H1 (cell line): ENCODE data around the gene FBLN2. TPM values are rescaled to one million over a fixed set of nuclear protein-coding genes. Genes with fewer than 3 reads are reported as not detected.

Experiments
- CTCF ChIA-PET: fragments of 300-600 bp; sonication (Branson Sonifier 250); formaldehyde crosslinking; loops from one replicate; lab custom pipeline; 2021; ENCODE audit not compliant: partially characterized antibody; lab: Charles Lee
- POLR2A ChIA-PET: fragments of 300-600 bp; sonication (Branson Sonifier 250); formaldehyde crosslinking; loops from one replicate; lab custom pipeline; 2021; ENCODE audit warnings: inconsistent platforms; ENCODE audit not compliant: partially characterized antibody; lab: Charles Lee
- DNase-seq, 2 experiments: peaks; one replicate each; pipeline versions ENCODE4 v3.0.0 to v3.0.0-alpha.2; 2010 to 2022; ENCODE audit warnings: low spot score in 2 of 2, low read depth in 1 of 2, mixed read lengths in 1 of 2
- FAIRE-seq: peaks from 2 replicates; lab custom pipeline; 2011; peaks lifted over from hg19 to GRCh38; lab: Jason Lieb, UNC
- H2AFZ ChIP-seq: 2 replicates; pipeline ENCODE4 v1.8.1; 2012; ENCODE audit warnings: low read length, inconsistent platforms
- H2AK5ac ChIP-seq: 2 replicates; pipeline ENCODE4 v1.6.1; 2013; ENCODE audit warnings: low read depth, low read length
- H2BK120ac ChIP-seq: replicated peaks from 2 replicates; pipeline ENCODE3; 2013; ENCODE audit warnings: low read depth, low read length, inconsistent platforms
- H2BK12ac ChIP-seq: 2 replicates; pipeline ENCODE4 v1.6.1; 2013; ENCODE audit warnings: low read depth, low read length
- H2BK15ac ChIP-seq: 2 replicates; pipeline ENCODE4 v1.6.1; 2013; ENCODE audit warnings: low read length
- H2BK20ac ChIP-seq: 2 replicates; pipeline ENCODE4 v1.6.1; 2013; ENCODE audit warnings: low read length
- H2BK5ac ChIP-seq: 2 replicates; pipeline ENCODE4 v1.6.1; 2013; ENCODE audit warnings: low read depth, low read length
- H3K14ac ChIP-seq: 2 replicates; pipeline ENCODE4 v1.6.1; 2013; ENCODE audit warnings: inconsistent platforms; ENCODE audit not compliant: insufficient read length
- H3K18ac ChIP-seq: 2 replicates; pipeline ENCODE4 v1.6.1; 2013; ENCODE audit warnings: low read length; ENCODE audit errors: extremely low read depth
- H3K23ac ChIP-seq: 2 replicates; pipeline ENCODE4 v1.6.1; 2013; ENCODE audit warnings: inconsistent platforms; ENCODE audit not compliant: insufficient read length
- H3K23me2 ChIP-seq: 2 replicates; pipeline ENCODE4 v1.6.1; 2013; ENCODE audit warnings: low read depth, low read length
- H3K27ac ChIP-seq: 2 replicates; pipeline ENCODE4 v1.6.1; 2011; ENCODE audit warnings: low read depth, low read length, inconsistent platforms
- H3K27me3 ChIP-seq, 4 experiments: replicated peaks in 1 of 4; 1 replicate in 1 of 4; 2 replicates in 3 of 4; pipeline versions ENCODE4 v1.6.1 to v1.8.1; 2011 to 2013; ENCODE audit warnings: low read length in 3 of 4, mild to moderate bottlenecking in 3 of 4, inconsistent platforms in 2 of 4, mixed read lengths in 2 of 4, moderate library complexity in 1 of 4; ENCODE audit not compliant: control insufficient read depth in 3 of 4, insufficient read depth in 3 of 4; ENCODE audit errors: extremely low read depth in 1 of 4
- H3K36me3 ChIP-seq, 4 experiments: 2 replicates each; pipeline versions ENCODE4 v1.6.1 to v1.8.1; 2011 to 2013; ENCODE audit warnings: mild to moderate bottlenecking in 4 of 4, low read length in 3 of 4, moderate library complexity in 2 of 4, control low read depth in 1 of 4, inconsistent platforms in 1 of 4; ENCODE audit not compliant: insufficient read depth in 4 of 4, control insufficient read depth in 2 of 4
- H3K4ac ChIP-seq: replicated peaks from 2 replicates; pipeline ENCODE3; 2013; ENCODE audit warnings: low read length, low read depth, mixed read lengths, inconsistent platforms; ENCODE audit not compliant: insufficient read length
- H3K4me1 ChIP-seq, 4 experiments: replicated peaks in 1 of 4; 1 replicate in 1 of 4; 2 replicates in 3 of 4; pipeline versions ENCODE4 v1.6.1 to v1.8.1; 2011 to 2013; ENCODE audit warnings: low read length in 3 of 4, inconsistent platforms in 2 of 4, mixed read lengths in 1 of 4; ENCODE audit not compliant: insufficient read depth in 4 of 4, control insufficient read depth in 3 of 4
- H3K4me2 ChIP-seq, 2 experiments: 2 replicates each; pipeline versions ENCODE4 v1.6.1 to v1.8.1; 2011 to 2013; ENCODE audit warnings: low read depth in 2 of 2, low read length in 2 of 2, control low read depth in 1 of 2, inconsistent platforms in 1 of 2, mild to moderate bottlenecking in 1 of 2; ENCODE audit not compliant: insufficient read depth in 1 of 2
- H3K4me3 ChIP-seq, 4 experiments: fragments of 200-600, 300-600 bp in 1 of 4; sonication (generic), shearing (Covaris generic), sonication (Bioruptor Twin) in 1 of 4; 2 replicates each; pipeline versions ENCODE4 v1.5.1 to v1.8.1; 2011 to 2016; ENCODE audit warnings: low read length in 4 of 4, low read depth in 3 of 4, control low read depth in 2 of 4, inconsistent platforms in 2 of 4, mild to moderate bottlenecking in 2 of 4, mixed read lengths in 1 of 4, moderate library complexity in 1 of 4; ENCODE audit not compliant: insufficient read depth in 2 of 4; ENCODE audit errors: extremely low read depth in 1 of 4
- H3K56ac ChIP-seq: replicated peaks from 2 replicates; pipeline ENCODE3; 2013; ENCODE audit warnings: low read depth, mild to moderate bottlenecking, mixed read lengths, low read length, inconsistent platforms; ENCODE audit not compliant: insufficient read length
- H3K79me1 ChIP-seq: 2 replicates; pipeline ENCODE4 v1.6.1; 2013; ENCODE audit warnings: low read depth, low read length, control low read depth
- H3K79me2 ChIP-seq, 2 experiments: 2 replicates each; pipeline versions ENCODE4 v1.6.1 to v1.8.1; 2012 to 2013; ENCODE audit warnings: low read length in 2 of 2, mild to moderate bottlenecking in 2 of 2, inconsistent platforms in 1 of 2; ENCODE audit not compliant: insufficient read depth in 2 of 2, control insufficient read depth in 1 of 2
- H3K9ac ChIP-seq, 4 experiments: replicated peaks in 1 of 4; 1 replicate in 1 of 4; 2 replicates in 3 of 4; pipeline versions ENCODE4 v1.6.1 to v1.8.1; 2011 to 2013; ENCODE audit warnings: low read depth in 3 of 4, low read length in 3 of 4, control low read depth in 2 of 4, mild to moderate bottlenecking in 2 of 4, moderate library complexity in 2 of 4, inconsistent platforms in 1 of 4; ENCODE audit errors: extremely low read depth in 1 of 4
- H3K9me3 ChIP-seq, 2 experiments: 2 replicates each; pipeline versions ENCODE4 v1.6.1 to v1.8.1; 2012 to 2013; ENCODE audit warnings: mild to moderate bottlenecking in 2 of 2, moderate library complexity in 2 of 2, control low read depth in 1 of 2, inconsistent platforms in 1 of 2, low read depth in 1 of 2, low read length in 1 of 2, mixed read lengths in 1 of 2; ENCODE audit not compliant: insufficient read depth in 2 of 2
- H4K20me1 ChIP-seq, 2 experiments: replicated peaks in 1 of 2; 2 replicates each; pipeline versions ENCODE3 to v1.8.1; 2011 to 2013; ENCODE audit warnings: inconsistent platforms in 2 of 2, low read length in 2 of 2, mild to moderate bottlenecking in 1 of 2; ENCODE audit not compliant: insufficient read depth in 2 of 2, control insufficient read depth in 1 of 2
- H4K5ac ChIP-seq: 2 replicates; pipeline ENCODE4 v1.6.1; 2013; ENCODE audit warnings: low read length, low read depth, mixed read lengths, inconsistent platforms; ENCODE audit not compliant: insufficient read length
- H4K8ac ChIP-seq: 2 replicates; pipeline ENCODE4 v1.8.0; 2013; ENCODE audit warnings: mild to moderate bottlenecking, moderate library complexity, low read length, inconsistent platforms; ENCODE audit not compliant: insufficient read depth; ENCODE audit errors: extremely low read depth
- H4K91ac ChIP-seq: replicated peaks from 2 replicates; pipeline ENCODE3; 2013; ENCODE audit warnings: low read length, mixed read lengths, inconsistent platforms; ENCODE audit not compliant: insufficient read length
- ASH2L ChIP-seq: fragments of 200-600, 300-600 bp; sonication (generic); IDR thresholded peaks from one replicate; pipeline ENCODE4 v1.7.1; 2017; ENCODE audit warnings: low read length
- CEBPB ChIP-seq: IDR thresholded peaks from 2 replicates; pipeline ENCODE4 v1.6.1; 2012; ENCODE audit warnings: low read depth, low read length
- CHD2 ChIP-seq: IDR thresholded peaks from 2 replicates; pipeline ENCODE4 v1.6.1; 2012; ENCODE audit warnings: low read length, improper control_type of control experiment
- CTBP2 ChIP-seq: IDR thresholded peaks from 2 replicates; pipeline ENCODE4 v1.7.0; 2011; ENCODE audit warnings: borderline replicate concordance, mild to moderate bottlenecking, moderate library complexity, mixed read lengths, low read length; ENCODE audit not compliant: insufficient read depth, insufficient read length
- GABPA ChIP-seq: IDR thresholded peaks from 2 replicates; pipeline ENCODE4 v1.6.1; 2011; ENCODE audit warnings: mild to moderate bottlenecking, low read length, moderate library complexity, borderline replicate concordance; ENCODE audit not compliant: insufficient read depth
- KDM4A ChIP-seq: IDR thresholded peaks from one replicate; pipeline ENCODE4 v1.7.1; 2012; ENCODE audit warnings: low read depth, mild to moderate bottlenecking, moderate library complexity, low read length, inconsistent platforms; ENCODE audit not compliant: severe bottlenecking
- POLR2AphosphoS5 ChIP-seq: IDR thresholded peaks from 2 replicates; pipeline ENCODE4 v1.6.1; 2011; ENCODE audit warnings: low read depth, low read length
- POU5F1 ChIP-seq: IDR thresholded peaks from 2 replicates; pipeline ENCODE4 v1.6.1; 2011; ENCODE audit warnings: low read depth, mild to moderate bottlenecking, low read length, moderate library complexity
- RAD21 ChIP-seq, 2 experiments: IDR thresholded peaks in 1 of 2; conservative IDR thresholded peaks in 1 of 2; 2 replicates each; pipeline ENCODE4 v1.6.1; 2011; ENCODE audit warnings: low read depth in 2 of 2, low read length in 2 of 2, improper control_type of control experiment in 1 of 2, inconsistent platforms in 1 of 2, mild to moderate bottlenecking in 1 of 2, moderate library complexity in 1 of 2
- SAP30 ChIP-seq: fragments of 300-600 bp; sonication (generic); IDR thresholded peaks from 2 replicates; pipeline ENCODE4 v1.7.1; 2012; ENCODE audit warnings: low read length, moderate library complexity, mild to moderate bottlenecking, inconsistent platforms; ENCODE audit not compliant: insufficient read depth, insufficient replicate concordance
- SIN3A ChIP-seq, 2 experiments: IDR thresholded peaks in 1 of 2; conservative IDR thresholded peaks in 1 of 2; 2 replicates each; pipeline ENCODE4 v1.6.1; 2011 to 2012; ENCODE audit warnings: low read length in 2 of 2, improper control_type of control experiment in 1 of 2, low read depth in 1 of 2, mild to moderate bottlenecking in 1 of 2
- TAF7 ChIP-seq: optimal IDR thresholded peaks from 2 replicates; pipeline ENCODE3; 2011; ENCODE audit warnings: low read depth, mild to moderate bottlenecking, inconsistent platforms, low read length, moderate library complexity, borderline replicate concordance
- WGBS, 2 experiments: shearing (Covaris generic) in 1 of 2; methylation state at CpG; one replicate each; pipeline versions ENCODE4 v1.1.6 to v1.1.7; 2013 to 2015; ENCODE audit warnings: low lambda C conversion rate in 2 of 2, mixed read lengths in 2 of 2, inconsistent platforms in 1 of 2, low coverage in 1 of 2, missing lambda C conversion rate in 1 of 2; ENCODE audit not compliant: insufficient replicate concordance in 2 of 2, insufficient coverage in 1 of 2, insufficient read length in 1 of 2; ENCODE audit errors: extremely low coverage in 1 of 2, missing lambda C conversion rate in 1 of 2; 5-methylcytosine and 5-hydroxymethylcytosine counted together
- polyA plus RNA-seq, 7 experiments: library from polyadenylated mRNA; depleted of rRNA in 3 of 7; stranded (reverse) in 5 of 7; unstranded in 2 of 7; fragments of >200 nt in 5 of 7; fragments of 200-250 nt in 2 of 7; gene quantifications; 1 replicate in 5 of 7; 2 replicates in 1 of 7; 4 replicates in 1 of 7; pipeline versions ENCODE4 v1.2.1 to v1.2.3, GENCODE V29; 2011 to 2013; ENCODE audit warnings: missing spikeins in 2 of 7, mixed read lengths in 2 of 7
- total RNA-seq: library from RNA; stranded (reverse); fragmentation: NEBNext Ultra II Directional; extraction: Animal tissue kit (Norgen Biotek cat#: 25700); gene quantifications from 2 replicates; pipeline ENCODE4 v1.2.1, GENCODE V29; 2021

The FBLN2 gene
- total and polyA plus RNA-seq, 2 of the 8 experiments (the other 6 are each of a cell fraction or from before 2014, with no cell fraction given), result 17.4 to 24.2 TPM

DNA sequence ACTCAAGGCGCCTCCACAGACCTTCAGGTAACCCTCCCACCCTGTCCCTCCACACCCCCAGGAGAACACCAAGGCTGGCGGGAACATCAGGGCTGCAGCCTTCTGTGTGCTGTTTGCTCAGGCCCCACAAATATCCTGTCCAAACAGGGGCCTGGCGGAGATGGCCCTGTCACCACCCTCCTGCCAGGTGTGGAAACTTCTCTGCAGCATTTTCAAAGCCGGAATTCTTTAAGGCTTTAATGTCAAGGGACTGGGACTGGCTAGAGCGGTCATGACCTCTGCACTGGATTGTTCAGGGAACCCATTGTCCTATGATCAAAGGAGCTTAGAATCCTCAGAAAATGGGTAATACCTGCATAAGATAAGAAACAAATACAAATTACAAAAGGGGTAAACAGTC is 46.6 kb downstream of the FBLN2 start:
- CTCF ChIA-PET, result interaction anchor here (0.7 to 1.3 kb wide), 3 partner anchors 67 to 100 kb away, joined by 3 to 5 read pairs (median 3); no protein-coding TSS in a partner anchor
- H3K4me2 ChIP-seq, result no peak overlapping the region

More for the DNA sequence above, 46.6 kb downstream of the FBLN2 start:
- no peak overlapping the region for H2AFZ ChIP-seq
- H2BK12ac ChIP-seq, result no peak overlapping the region
- H3K4me3 ChIP-seq, result no peak overlapping the region
- no peak for DNase-seq
- no peak overlapping the region for H3K27ac ChIP-seq
- no peak overlapping the region for H3K4ac ChIP-seq
- WGBS, 2 experiments, result 79% methylated on average over 5 of the region's 5 CpGs; no CpG with 5 or more reads in 1 of the 2 experiments
- no peaks in the 10 kb centered on the region for H3K36me3 ChIP-seq
- no peak overlapping the region for H3K18ac ChIP-seq
- H3K56ac ChIP-seq, result no peak overlapping the region
- FAIRE-seq, result no peak
- H3K4me1 ChIP-seq, result peaks cover 0 to 8% (median 4%) of the 10 kb centered on the region in 4 experiments; a peak in 3 of 7 replicates
- H4K91ac ChIP-seq, result no peak overlapping the region
- TF ChIP-seq CEBPB, result no peak
- TF ChIP-seq POU5F1, result no peak
- no peak for TF ChIP-seq GABPA
- no peak for TF ChIP-seq TAF7
- TF ChIP-seq CHD2, result no peak
- no peak for TF ChIP-seq POLR2AphosphoS5
- no peak for TF ChIP-seq RAD21 (IDR thresholded peaks at IDR 0.05 in 1 of 2, conservative IDR thresholded peaks at IDR 0.05 in 1 of 2; ENCODE audit: low read depth in 2 of 2, low read length in 2 of 2)
- no peak for TF ChIP-seq ASH2L
- no peak for TF ChIP-seq SAP30
- TF ChIP-seq KDM4A, result no peak
- no peak for TF ChIP-seq SIN3A (conservative IDR thresholded peaks at IDR 0.05 in 1 of 2, IDR thresholded peaks at IDR 0.05 in 1 of 2; ENCODE audit: low read depth in 1 of 2, low read length in 2 of 2)
- no peak for TF ChIP-seq CTBP2
- peaks cover 0 to 3% of the 10 kb centered on the region in 2 experiments for H4K20me1 ChIP-seq
- POLR2A ChIA-PET, result no interaction called here
- no peak overlapping the region for H2AK5ac ChIP-seq
- H3K9me3 ChIP-seq, result no peaks in the 10 kb centered on the region
- H2BK5ac ChIP-seq, result no peak overlapping the region
- no peaks in the 10 kb centered on the region; a peak in 1 of 7 replicates for H3K27me3 ChIP-seq
- H4K8ac ChIP-seq, result no peak overlapping the region
- no peaks in the 10 kb centered on the region; the same call in 1 of the 2 replicates for H3K23me2 ChIP-seq
- H2BK120ac ChIP-seq, result no peak overlapping the region
- no peak overlapping the region for H2BK20ac ChIP-seq
- no peak overlapping the region for H3K9ac ChIP-seq
- H3K14ac ChIP-seq, result no peak overlapping the region
- no peak overlapping the region for H2BK15ac ChIP-seq
- H3K79me2 ChIP-seq, result no peaks in the 10 kb centered on the region
- no peaks in the 10 kb centered on the region for H3K79me1 ChIP-seq
- H3K23ac ChIP-seq, result no peak overlapping the region
- no peak overlapping the region for H4K5ac ChIP-seq
